Measurements from ENCODE around the gene ADGRF4. TPM values are rescaled to one million over a fixed set of nuclear protein-coding genes. Genes with fewer than 3 reads are reported as not detected.
"Not testable (repeated sequence)": the region's sequence is repeated elsewhere in the genome, so short reads cannot be mapped to it uniquely, and the experiment has no call there.

The ADGRF4 gene
- polyA plus RNA-seq, 12 donors, result 0.04 to 3.0 (median 1.1) TPM; not detected in 8

- no peak for DNase-seq
These were observed 36.6 kb downstream of the ADGRF4 start for GRCh38 chr6:47734831-47735481.

GRCh38 chr6:47736083-47736700, 37.8 kb downstream of the ADGRF4 start:
- DNase-seq, result no peak

GRCh38 chr6:47737406-47737805, 39.0 kb downstream of the ADGRF4 start:
- DNase-seq, result no peak

- DNase-seq, result no peak
These were observed 42.3 kb downstream of the ADGRF4 start for GRCh38 chr6:47740714-47741113.

- no peak for DNase-seq
These were observed 43.4 kb downstream of the ADGRF4 start for GRCh38 chr6:47741807-47742206.

- DNase-seq, result no peak
These were observed 45.4 kb downstream of the ADGRF4 start for GRCh38 chr6:47743744-47744143.

- not testable (repeated sequence) for DNase-seq
These were observed 46.9 kb downstream of the ADGRF4 start for GRCh38 chr6:47745269-47745668.

- DNase-seq, result no peak
These were observed 51.4 kb downstream of the ADGRF4 start for GRCh38 chr6:47749757-47750156.

GRCh38 chr6:47752801-47753200, 54.4 kb downstream of the ADGRF4 start:
- DNase-seq, result no peak

- no peak for DNase-seq
These were observed 61.0 kb downstream of the ADGRF4 start for GRCh38 chr6:47759364-47759763.

- DNase-seq, result no peak
These were observed 64.1 kb downstream of the ADGRF4 start for GRCh38 chr6:47762502-47762901.

GRCh38 chr6:47766445-47766844, 68.1 kb downstream of the ADGRF4 start:
- DNase-seq, result no peak

GRCh38 chr6:47767102-47767501, 68.7 kb downstream of the ADGRF4 start:
- no peak for DNase-seq

- DNase-seq, result no peak
These were observed 71.6 kb downstream of the ADGRF4 start for GRCh38 chr6:47769982-47770381.

Other genes with a start within 250 kb of the ADGRF4 start
- gene CD2AP, start 220.8 kb upstream of the ADGRF4 start, polyA plus RNA-seq (ENCODE audit: insufficient read length in 12 of 12), result 10 to 100 TPM in 10 of 12 donors, 1 to 10 TPM in 1, not detected in 1; 9.4 to 20.5 (median 13.7) TPM
- under 1 TPM in 7 of 12 donors, not detected in 5; 0.09 to 0.27 (median 0.17) TPM for gene OPN5, start 83.5 kb downstream of the ADGRF4 start, polyA plus RNA-seq (ENCODE audit: insufficient read length in 12 of 12)